ENCODE results near the gene ARHGAP27.
A peak's percentile ranks its signal among the peaks of the same experiment; 100 is the strongest.

Gene ARHGAP27

DNA sequence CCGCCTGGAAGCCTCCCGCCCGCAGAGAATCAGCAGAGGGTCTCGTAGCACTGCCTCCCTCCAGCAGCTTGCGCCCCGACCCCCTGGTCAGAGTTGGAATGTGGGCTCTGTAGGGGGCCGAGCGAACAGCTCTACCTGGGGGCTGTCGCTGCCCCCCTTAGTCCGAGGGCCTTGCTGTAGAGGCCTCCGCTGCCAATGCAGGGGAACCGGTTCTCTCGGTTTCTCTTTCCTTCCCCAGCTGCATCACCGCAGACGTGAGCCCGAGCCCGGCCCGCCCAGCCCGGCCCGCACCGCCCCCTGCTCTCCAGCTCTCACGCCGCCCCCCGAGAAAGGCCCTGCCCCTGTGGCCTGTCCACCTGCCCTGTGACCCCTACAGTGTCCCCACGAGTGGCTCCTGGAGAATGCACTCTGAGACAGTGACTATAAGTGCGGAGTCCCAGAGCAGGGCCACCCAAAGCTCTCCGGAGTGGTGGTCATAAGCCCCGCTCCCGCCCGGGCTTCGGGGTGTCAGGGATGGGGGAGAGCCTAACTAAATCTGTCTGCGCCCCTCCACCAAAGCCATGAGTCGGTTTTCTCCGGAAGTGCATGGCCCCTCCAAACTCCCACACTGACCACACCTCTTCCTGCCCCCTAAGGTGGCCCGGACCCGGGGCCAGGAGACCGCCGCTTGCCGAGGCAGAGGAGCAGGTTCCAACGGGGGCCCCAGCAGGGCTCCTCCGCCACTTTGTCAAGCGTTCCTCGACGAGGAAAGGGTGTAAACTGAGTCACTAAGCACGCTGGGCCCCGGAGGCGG, 1.7 kb downstream of the ARHGAP27 start:
- DNase-seq: peak; percentile 33

GRCh38 chr17:45430006-45430737, 2.5 kb downstream of the ARHGAP27 start:
- DNase-seq: no peak

- DNase-seq: no peak
Measured at GRCh38 chr17:45429339-45430005, 3.2 kb downstream of the ARHGAP27 start.

GRCh38 chr17:45428931-45429338, 3.7 kb downstream of the ARHGAP27 start:
- DNase-seq: peak; percentile 44

- peak; percentile 76 for DNase-seq
Measured at GRCh38 chr17:45428050-45428617, 4.5 kb downstream of the ARHGAP27 start.

DNA sequence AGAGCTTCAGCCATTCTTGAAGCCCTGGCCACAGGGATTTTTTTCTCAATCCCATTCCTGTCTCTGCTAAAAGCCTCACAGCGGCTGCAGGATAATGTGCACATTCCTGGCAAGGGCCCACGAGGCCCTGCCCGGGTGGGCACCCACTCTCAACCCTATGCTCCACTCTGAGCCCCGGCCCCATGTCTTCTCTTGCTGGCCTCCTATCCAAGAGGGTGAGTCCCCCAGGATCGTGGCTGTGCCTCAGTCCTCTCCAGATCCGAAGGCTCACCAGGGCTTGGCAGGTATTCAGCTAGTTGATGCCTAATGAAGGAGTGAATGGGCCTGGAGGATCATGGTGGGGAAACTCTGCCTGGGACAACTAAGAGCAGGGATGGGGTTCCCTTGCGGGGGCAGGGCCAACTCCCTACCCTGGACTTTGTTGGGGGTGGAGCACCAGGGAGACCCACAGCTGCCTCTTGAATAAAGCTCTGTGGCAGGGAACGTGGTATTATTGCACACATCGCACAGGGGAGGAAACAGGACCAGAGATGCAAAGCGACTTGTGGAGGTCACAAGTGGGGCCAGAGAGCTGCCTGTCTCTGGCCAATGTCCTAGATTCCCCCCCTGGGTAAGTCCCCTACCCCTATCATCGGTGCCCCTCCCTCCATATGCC, 5.4 kb downstream of the ARHGAP27 start:
- no peak for DNase-seq

- no peak for DNase-seq
Measured at GRCh38 chr17:45426561-45426960, 6.1 kb downstream of the ARHGAP27 start.

- no peak for DNase-seq
Measured at GRCh38 chr17:45425984-45426413, 6.7 kb downstream of the ARHGAP27 start.

GRCh38 chr17:45425125-45425983, 7.3 kb downstream of the ARHGAP27 start:
- DNase-seq: no peak

- no peak for DNase-seq
Measured at GRCh38 chr17:45424769-45425124, 7.9 kb downstream of the ARHGAP27 start.

- DNase-seq: no peak
Measured at GRCh38 chr17:45423975-45424335, 8.7 kb downstream of the ARHGAP27 start.

GRCh38 chr17:45423304-45423974, 9.2 kb downstream of the ARHGAP27 start:
- no peak for DNase-seq

DNA sequence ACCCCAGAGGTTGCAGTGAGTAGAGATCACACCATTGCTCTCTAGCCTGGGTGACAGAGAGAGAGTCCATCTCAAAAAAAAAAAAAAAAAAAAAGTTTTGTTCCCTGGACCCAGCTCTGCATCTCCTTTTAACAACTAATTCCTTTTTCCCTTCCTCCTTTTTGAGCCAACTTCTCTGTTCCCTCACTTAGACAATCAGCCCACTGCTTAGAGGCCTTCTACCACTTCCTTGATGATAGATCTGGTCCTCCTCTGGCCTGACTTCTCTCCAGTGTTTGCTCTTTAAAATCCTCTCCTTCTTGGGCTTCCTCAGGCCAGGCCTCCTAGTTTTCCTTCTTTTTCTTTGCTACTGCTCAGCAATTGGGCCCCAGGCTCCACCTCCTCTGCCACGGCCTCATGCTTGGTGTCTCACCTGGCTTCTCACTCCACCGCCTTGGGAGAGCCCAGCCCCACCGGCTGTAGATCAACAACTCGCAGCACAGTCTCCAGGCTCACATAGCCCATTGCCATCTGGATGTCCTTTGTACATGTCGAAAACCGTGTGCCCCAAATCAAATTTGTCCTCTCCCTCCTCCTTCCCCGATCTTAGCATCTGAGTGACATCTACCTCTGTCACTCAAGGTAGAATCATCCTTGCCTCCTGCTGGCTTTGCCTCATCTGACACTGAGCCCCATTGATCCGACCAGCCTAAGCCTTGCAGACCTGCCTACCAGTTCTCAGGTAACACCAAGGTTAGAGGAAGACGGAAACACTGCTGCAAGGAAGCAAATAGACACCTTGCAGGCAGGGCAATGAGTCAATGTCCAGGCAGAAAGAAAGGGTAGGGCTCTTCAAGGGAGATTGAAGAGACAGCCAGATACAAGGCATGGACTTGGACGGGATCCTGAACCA, 17.4 kb downstream of the ARHGAP27 start:
- DNase-seq: no peak

DNA sequence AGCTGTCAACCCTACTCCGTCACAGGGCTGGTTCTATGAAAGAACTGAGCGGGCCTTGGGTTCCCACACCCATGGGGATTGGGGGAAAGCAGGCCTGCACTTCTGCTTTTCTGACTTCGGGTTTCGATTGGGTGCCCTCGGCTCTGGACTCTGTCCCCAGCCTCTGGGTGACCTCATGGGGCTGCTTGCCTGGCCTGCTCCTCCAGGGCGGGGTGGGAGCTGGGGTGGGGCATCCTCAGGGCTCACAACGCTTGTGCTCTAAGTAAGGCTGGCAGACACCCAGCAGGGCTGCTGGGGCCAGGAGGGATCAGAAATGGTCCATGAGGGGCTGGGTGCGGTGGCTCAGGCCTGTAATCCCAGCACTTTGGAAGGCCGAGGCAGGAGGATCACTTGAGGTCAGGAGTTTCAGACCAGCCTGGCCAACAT, 19.2 kb downstream of the ARHGAP27 start:
- DNase-seq: peak; percentile 76

- DNase-seq: no peak
Measured at GRCh38 chr17:45411348-45412105, 21.1 kb downstream of the ARHGAP27 start.

DNA sequence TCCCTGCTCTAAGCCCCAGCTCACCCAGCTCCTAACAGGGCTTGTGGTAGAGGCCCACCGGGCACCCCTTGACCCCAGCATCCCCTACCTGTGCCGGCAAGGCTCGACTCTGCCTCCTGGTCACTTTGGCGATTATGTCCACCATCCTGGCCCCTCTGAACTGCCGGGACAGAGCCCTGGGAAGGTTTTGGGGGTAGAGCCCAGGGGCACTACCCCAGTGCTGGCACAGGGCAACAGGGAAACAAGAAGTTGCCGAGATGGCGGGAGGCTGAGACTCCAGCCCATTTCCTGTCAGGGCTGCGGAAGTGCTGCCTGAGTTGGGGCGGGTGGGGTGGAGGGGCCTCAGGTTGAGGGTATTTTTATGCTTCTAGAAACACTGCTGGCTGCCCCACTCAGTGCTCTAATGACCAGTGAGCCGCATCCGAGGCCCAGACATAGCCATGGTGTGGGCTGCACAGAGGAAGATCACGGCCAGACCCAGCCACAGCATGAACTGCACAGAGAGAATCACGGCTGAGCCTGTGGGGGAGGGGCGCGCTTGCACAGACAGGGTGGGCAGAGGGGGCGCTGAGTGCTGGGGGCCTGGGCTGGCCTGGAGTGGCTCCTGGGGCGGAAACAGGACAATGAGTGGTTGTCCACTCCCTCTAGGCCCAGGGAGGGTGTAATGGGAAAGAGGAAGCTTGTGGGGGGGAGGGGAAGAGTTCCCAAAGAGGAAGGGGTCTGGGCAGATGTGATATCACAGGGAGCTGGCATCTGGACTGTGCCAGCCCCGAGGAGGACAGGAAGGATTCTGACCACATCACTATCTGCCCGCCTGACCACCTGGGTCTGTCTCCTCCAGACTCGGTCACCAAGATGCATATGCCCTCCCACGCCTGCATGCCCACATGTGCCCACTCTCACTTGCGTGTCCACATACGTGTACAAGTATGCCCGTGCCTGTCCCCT, 22.3 kb downstream of the ARHGAP27 start:
- DNase-seq: peak; percentile 71

- no peak for DNase-seq
Measured at GRCh38 chr17:45409659-45410076, 23.0 kb downstream of the ARHGAP27 start.

All from CD4-positive, alpha-beta T cell treated with Interleukin-15 for 1 hour (primary cell).